Cardiac muscle cell (in vitro differentiated cells and primary cell): Measurements from ENCODE around the gene HBG2. TPM values are rescaled to one million over a fixed set of nuclear protein-coding genes. Genes with fewer than 3 reads are reported as not detected.

ENCODE experiments used
- DNase-seq, 2 donors: peaks; one replicate each; pipeline versions ENCODE4 v3.0.0 to v3.0.0-alpha.2; 2010 to 2017; ENCODE audit warnings: low read depth in 1 of 2, low spot score in 1 of 2
- H3K27ac ChIP-seq: fragments of 200-600 bp; sonication (generic); 2 replicates; pipeline ENCODE4 v1.5.1; 2016
- H3K27me3 ChIP-seq: fragments of 200-600 bp; sonication (generic); 2 replicates; pipeline ENCODE4 v1.6.0; 2016; ENCODE audit warnings: control low read depth
- H3K36me3 ChIP-seq: fragments of 200-600 bp; sonication (generic); 2 replicates; pipeline ENCODE4 v1.5.1; 2016; ENCODE audit warnings: control low read depth
- H3K4me1 ChIP-seq: fragments of 200-600 bp; sonication (generic); 2 replicates; pipeline ENCODE4 v1.8.1; 2017; ENCODE audit warnings: low read depth, mild to moderate bottlenecking, mixed run types
- H3K4me3 ChIP-seq: fragments of 200-600 bp; sonication (generic); 2 replicates; pipeline ENCODE4 v1.5.1; 2016; ENCODE audit warnings: mild to moderate bottlenecking
- H3K9me3 ChIP-seq: fragments of 200-600 bp; sonication (generic); 2 replicates; pipeline ENCODE4 v1.5.1; 2017; ENCODE audit warnings: low read depth, mild to moderate bottlenecking, control low read depth
- polyA plus RNA-seq: library from polyadenylated mRNA; unstranded; fragments of >200 nt; fragmentation: Nextera tagmentation; extraction: Ambion mirVana; gene quantifications from 2 replicates; pipeline ENCODE4 v1.2.1, GENCODE V29; 2016
- total RNA-seq: library from RNA; depleted of rRNA; stranded (reverse); fragments of >200 nt; gene quantifications from 2 replicates; pipeline ENCODE4 v1.2.3, GENCODE V29; 2016
- TF ChIP-seq, protein P1 (sequence below): IDR thresholded peaks from 2 replicates; pipeline ENCODE4 v1.5.1; 2012; ENCODE audit warnings: low read depth, mild to moderate bottlenecking, low read length

Gene HBG2
- total and polyA plus RNA-seq, 2 experiments from 2014 or later, result not detected

DNA sequence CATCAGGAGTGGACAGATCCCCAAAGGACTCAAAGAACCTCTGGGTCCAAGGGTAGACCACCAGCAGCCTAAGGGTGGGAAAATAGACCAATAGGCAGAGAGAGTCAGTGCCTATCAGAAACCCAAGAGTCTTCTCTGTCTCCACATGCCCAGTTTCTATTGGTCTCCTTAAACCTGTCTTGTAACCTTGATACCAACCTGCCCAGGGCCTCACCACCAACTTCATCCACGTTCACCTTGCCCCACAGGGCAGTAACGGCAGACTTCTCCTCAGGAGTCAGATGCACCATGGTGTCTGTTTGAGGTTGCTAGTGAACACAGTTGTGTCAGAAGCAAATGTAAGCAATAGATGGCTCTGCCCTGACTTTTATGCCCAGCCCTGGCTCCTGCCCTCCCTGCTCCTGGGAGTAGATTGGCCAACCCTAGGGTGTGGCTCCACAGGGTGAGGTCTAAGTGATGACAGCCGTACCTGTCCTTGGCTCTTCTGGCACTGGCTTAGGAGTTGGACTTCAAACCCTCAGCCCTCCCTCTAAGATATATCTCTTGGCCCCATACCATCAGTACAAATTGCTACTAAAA lies 27.8 kb downstream of the HBG2 start, which contains the start of gene HBB:
TSS of gene HBB (minus strand) at position 340 of the 579 bp plus-strand sequence. CDS start at position 290, 50 bp downstream.
- Histone ChIP-seq H3K36me3 (no peaks in the 10 kb centered on the region), H3K4me3 (no peak within 1 kb of the TSS), H3K27me3 (no peaks in the 10 kb centered on the region), H3K4me1 (no peaks in the 10 kb centered on the region), H3K27ac (no peak within 1 kb of the TSS), H3K9me3 (no peaks in the 10 kb centered on the region)
- no peak for DNase-seq
- TF ChIP-seq, protein P1, sequence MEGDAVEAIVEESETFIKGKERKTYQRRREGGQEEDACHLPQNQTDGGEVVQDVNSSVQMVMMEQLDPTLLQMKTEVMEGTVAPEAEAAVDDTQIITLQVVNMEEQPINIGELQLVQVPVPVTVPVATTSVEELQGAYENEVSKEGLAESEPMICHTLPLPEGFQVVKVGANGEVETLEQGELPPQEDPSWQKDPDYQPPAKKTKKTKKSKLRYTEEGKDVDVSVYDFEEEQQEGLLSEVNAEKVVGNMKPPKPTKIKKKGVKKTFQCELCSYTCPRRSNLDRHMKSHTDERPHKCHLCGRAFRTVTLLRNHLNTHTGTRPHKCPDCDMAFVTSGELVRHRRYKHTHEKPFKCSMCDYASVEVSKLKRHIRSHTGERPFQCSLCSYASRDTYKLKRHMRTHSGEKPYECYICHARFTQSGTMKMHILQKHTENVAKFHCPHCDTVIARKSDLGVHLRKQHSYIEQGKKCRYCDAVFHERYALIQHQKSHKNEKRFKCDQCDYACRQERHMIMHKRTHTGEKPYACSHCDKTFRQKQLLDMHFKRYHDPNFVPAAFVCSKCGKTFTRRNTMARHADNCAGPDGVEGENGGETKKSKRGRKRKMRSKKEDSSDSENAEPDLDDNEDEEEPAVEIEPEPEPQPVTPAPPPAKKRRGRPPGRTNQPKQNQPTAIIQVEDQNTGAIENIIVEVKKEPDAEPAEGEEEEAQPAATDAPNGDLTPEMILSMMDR, result no peak

DNA sequence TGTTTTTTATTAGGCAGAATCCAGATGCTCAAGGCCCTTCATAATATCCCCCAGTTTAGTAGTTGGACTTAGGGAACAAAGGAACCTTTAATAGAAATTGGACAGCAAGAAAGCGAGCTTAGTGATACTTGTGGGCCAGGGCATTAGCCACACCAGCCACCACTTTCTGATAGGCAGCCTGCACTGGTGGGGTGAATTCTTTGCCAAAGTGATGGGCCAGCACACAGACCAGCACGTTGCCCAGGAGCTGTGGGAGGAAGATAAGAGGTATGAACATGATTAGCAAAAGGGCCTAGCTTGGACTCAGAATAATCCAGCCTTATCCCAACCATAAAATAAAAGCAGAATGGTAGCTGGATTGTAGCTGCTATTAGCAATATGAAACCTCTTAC lies 29.1 kb downstream of the HBG2 start:
- no peaks in the 10 kb centered on the region for H3K4me1 ChIP-seq
- no peaks in the 10 kb centered on the region for H3K27me3 ChIP-seq
- H3K4me3 ChIP-seq, result no peak overlapping the region
- TF ChIP-seq, protein P1, result no peak
- H3K36me3 ChIP-seq, result no peaks in the 10 kb centered on the region
- H3K27ac ChIP-seq, result no peak overlapping the region
- H3K9me3 ChIP-seq, result no peaks in the 10 kb centered on the region
- DNase-seq, result no peak

DNA sequence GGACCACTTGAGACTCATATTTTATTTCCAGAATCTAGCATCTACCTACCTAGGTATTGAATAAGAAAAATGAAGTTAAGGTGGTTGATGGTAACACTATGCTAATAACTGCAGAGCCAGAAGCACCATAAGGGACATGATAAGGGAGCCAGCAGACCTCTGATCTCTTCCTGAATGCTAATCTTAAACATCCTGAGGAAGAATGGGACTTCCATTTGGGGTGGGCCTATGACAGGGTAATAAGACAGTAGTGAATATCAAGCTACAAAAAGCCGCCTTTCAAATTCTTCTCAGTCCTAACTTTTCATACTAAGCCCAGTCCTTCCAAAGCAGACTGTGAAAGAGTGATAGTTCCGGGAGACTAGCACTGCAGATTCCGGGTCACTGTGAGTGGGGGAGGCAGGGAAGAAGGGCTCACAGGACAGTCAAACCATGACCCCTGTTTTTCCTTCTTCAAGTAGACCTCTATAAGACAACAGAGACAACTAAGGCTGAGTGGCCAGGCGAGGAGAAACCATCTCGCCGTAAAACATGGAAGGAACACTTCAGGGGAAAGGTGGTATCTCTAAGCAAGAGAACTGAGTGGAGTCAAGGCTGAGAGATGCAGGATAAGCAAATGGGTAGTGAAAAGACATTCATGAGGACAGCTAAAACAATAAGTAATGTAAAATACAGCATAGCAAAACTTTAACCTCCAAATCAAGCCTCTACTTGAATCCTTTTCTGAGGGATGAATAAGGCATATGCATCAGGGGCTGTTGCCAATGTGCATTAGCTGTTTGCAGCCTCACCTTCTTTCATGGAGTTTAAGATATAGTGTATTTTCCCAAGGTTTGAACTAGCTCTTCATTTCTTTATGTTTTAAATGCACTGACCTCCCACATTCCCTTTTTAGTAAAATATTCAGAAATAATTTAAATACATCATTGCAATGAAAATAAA lies 29.8 kb downstream of the HBG2 start:
- TF ChIP-seq, protein P1, result no peak
- Histone ChIP-seq H3K27me3 (no peaks in the 10 kb centered on the region), H3K4me3 (no peak overlapping the region), H3K9me3 (no peaks in the 10 kb centered on the region), H3K36me3 (no peaks in the 10 kb centered on the region), H3K27ac (no peak overlapping the region), H3K4me1 (no peaks in the 10 kb centered on the region)
- no peak for DNase-seq

DNA sequence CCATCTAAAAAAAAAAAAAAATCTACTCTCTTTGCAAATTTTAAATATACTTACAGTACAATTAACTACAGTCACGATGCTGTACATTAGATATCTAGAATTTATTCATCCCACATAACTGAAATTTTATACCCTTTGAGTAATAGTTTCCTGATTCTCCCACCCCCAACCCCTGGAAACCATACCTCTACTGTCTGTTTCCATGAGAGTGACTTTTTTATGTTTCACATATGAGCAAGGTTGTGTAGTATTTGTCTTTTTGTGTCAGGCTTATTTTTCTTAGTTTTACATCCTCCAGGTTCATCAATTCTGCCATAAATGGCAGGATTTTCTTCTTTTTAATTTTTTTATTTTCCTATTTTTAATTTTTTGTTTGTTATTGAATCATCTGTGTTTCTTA lies 30.9 kb downstream of the HBG2 start:
- no peaks in the 10 kb centered on the region for H3K4me1 ChIP-seq
- no peaks in the 10 kb centered on the region for H3K9me3 ChIP-seq
- no peak overlapping the region for H3K27ac ChIP-seq
- TF ChIP-seq, protein P1, result no peak
- no peaks in the 10 kb centered on the region for H3K27me3 ChIP-seq
- no peak for DNase-seq
- H3K36me3 ChIP-seq, result no peaks in the 10 kb centered on the region
- H3K4me3 ChIP-seq, result no peak overlapping the region

DNA sequence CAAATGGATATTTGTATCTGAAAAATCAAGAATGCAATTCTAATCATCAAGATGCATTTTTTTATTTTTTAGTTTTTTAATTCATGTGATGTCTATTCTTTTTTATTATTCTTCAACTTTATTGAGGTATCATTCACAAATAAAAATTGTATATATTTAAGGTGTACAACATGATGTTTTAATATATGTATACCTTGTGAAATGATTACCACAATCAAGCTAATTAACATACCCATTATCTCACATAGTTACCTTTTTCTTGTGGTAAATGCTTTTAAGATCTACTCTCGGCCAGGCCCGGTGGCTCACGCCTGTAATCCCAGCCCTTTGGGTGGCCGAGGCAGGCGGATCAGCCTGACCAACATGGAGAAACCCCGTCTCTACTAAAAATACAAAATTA lies 31.4 kb downstream of the HBG2 start:
- Histone ChIP-seq H3K4me1 (no peaks in the 10 kb centered on the region), H3K36me3 (no peaks in the 10 kb centered on the region), H3K27me3 (no peaks in the 10 kb centered on the region), H3K9me3 (no peaks in the 10 kb centered on the region), H3K27ac (no peak overlapping the region), H3K4me3 (no peak overlapping the region)
- no peak for DNase-seq
- TF ChIP-seq, protein P1, result no peak
